H9 (cell line): ENCODE results near the gene PTPRN2. TPM values are rescaled to one million over a fixed set of nuclear protein-coding genes. Genes with fewer than 3 reads are reported as not detected.

Experiments
- DNase-seq: peaks from one replicate; pipeline ENCODE4 v3.0.0-alpha.2; 2017
- H2AFZ ChIP-seq: one replicate; pipeline ENCODE4 v1.6.1; 2013; ENCODE audit warnings: mild to moderate bottlenecking, low read length, control low read depth, moderate library complexity
- H2AK5ac ChIP-seq: 2 replicates; pipeline ENCODE4 v1.6.1; 2013; ENCODE audit warnings: low read length, control low read depth, mixed read lengths; ENCODE audit not compliant: insufficient read length
- H2BK120ac ChIP-seq: one replicate; pipeline ENCODE4 v1.6.1; 2013; ENCODE audit warnings: low read depth, mild to moderate bottlenecking, low read length, control low read depth, inconsistent platforms; ENCODE audit not compliant: poor library complexity, severe bottlenecking
- H2BK12ac ChIP-seq: 2 replicates; pipeline ENCODE4 v1.6.1; 2013; ENCODE audit warnings: low read length, control low read depth, mixed read lengths, low read depth; ENCODE audit not compliant: insufficient read length
- H2BK15ac ChIP-seq: 2 replicates; pipeline ENCODE4 v1.6.1; 2013; ENCODE audit warnings: low read depth, low read length, control low read depth
- H2BK20ac ChIP-seq: one replicate; pipeline ENCODE4 v1.6.1; 2013; ENCODE audit warnings: low read depth, mild to moderate bottlenecking, low read length, control low read depth, inconsistent platforms; ENCODE audit not compliant: poor library complexity, severe bottlenecking
- H2BK5ac ChIP-seq: 2 replicates; pipeline ENCODE4 v1.6.1; 2013; ENCODE audit warnings: low read length, control low read depth, mixed read lengths; ENCODE audit not compliant: insufficient read length
- H3K14ac ChIP-seq: 2 replicates; pipeline ENCODE4 v1.6.1; 2013; ENCODE audit warnings: low read length, control low read depth; ENCODE audit not compliant: insufficient read depth
- H3K18ac ChIP-seq: 2 replicates; pipeline ENCODE4 v1.6.1; 2013; ENCODE audit warnings: low read depth, mild to moderate bottlenecking, mixed read lengths, low read length, control low read depth; ENCODE audit not compliant: insufficient read length
- H3K23ac ChIP-seq: 2 replicates; pipeline ENCODE4 v1.6.1; 2013; ENCODE audit warnings: low read length, control low read depth, mixed read lengths, low read depth; ENCODE audit not compliant: insufficient read length
- H3K23me2 ChIP-seq: 2 replicates; pipeline ENCODE4 v1.6.1; 2013; ENCODE audit warnings: low read depth, mild to moderate bottlenecking, mixed read lengths, low read length, control low read depth; ENCODE audit not compliant: insufficient read length, poor library complexity, severe bottlenecking
- H3K27ac ChIP-seq: 2 replicates; pipeline ENCODE4 v1.5.1; 2013; ENCODE audit warnings: low read length, control low read depth, mixed read lengths, low read depth; ENCODE audit not compliant: insufficient read length
- H3K27me3 ChIP-seq: 2 replicates; pipeline ENCODE4 v1.6.1; 2013; ENCODE audit warnings: low read length, control low read depth, inconsistent platforms; ENCODE audit not compliant: insufficient read depth
- H3K4ac ChIP-seq: 2 replicates; pipeline ENCODE4 v1.6.1; 2013; ENCODE audit warnings: low read depth, mild to moderate bottlenecking, control low read depth, inconsistent platforms, low read length, moderate library complexity
- H3K4me1 ChIP-seq: 2 replicates; pipeline ENCODE4 v1.6.1; 2013; ENCODE audit warnings: low read length, control low read depth, inconsistent platforms; ENCODE audit not compliant: insufficient read depth
- H3K4me2 ChIP-seq: 2 replicates; pipeline ENCODE4 v1.6.1; 2013; ENCODE audit warnings: low read length, control low read depth, mixed read lengths; ENCODE audit not compliant: insufficient read length, insufficient read depth
- H3K56ac ChIP-seq: 2 replicates; pipeline ENCODE4 v1.6.1; 2013; ENCODE audit warnings: low read depth, mild to moderate bottlenecking, mixed read lengths, low read length, control low read depth; ENCODE audit not compliant: insufficient read length
- H3K79me1 ChIP-seq: 2 replicates; pipeline ENCODE4 v1.6.1; 2013; ENCODE audit warnings: low read depth, mild to moderate bottlenecking, moderate library complexity, low read length, control low read depth, inconsistent platforms; ENCODE audit not compliant: insufficient read depth, poor library complexity, severe bottlenecking
- H3K79me2 ChIP-seq: 2 replicates; pipeline ENCODE4 v1.6.1; 2013; ENCODE audit warnings: low read length, control low read depth, inconsistent platforms; ENCODE audit not compliant: insufficient read depth
- H3K9ac ChIP-seq: 2 replicates; pipeline ENCODE4 v1.6.1; 2013; ENCODE audit warnings: low read length, control low read depth, mixed read lengths; ENCODE audit not compliant: insufficient read length; ENCODE audit errors: extremely low read depth
- H3K9me3 ChIP-seq: one replicate; pipeline ENCODE4 v1.6.1; 2013; ENCODE audit warnings: low read depth, low read length, inconsistent platforms; ENCODE audit not compliant: control insufficient read depth
- H3T11ph ChIP-seq: one replicate; pipeline ENCODE4 v1.6.1; 2013; ENCODE audit warnings: mild to moderate bottlenecking, low read length, control low read depth, inconsistent platforms
- H4K20me1 ChIP-seq: one replicate; pipeline ENCODE4 v1.6.1; 2013; ENCODE audit not compliant: control insufficient read depth, insufficient read length, insufficient read depth
- H4K5ac ChIP-seq: 2 replicates; pipeline ENCODE4 v1.6.1; 2013; ENCODE audit warnings: low read depth, mild to moderate bottlenecking, mixed read lengths, low read length, control low read depth; ENCODE audit not compliant: insufficient read length
- H4K8ac ChIP-seq: replicated peaks from 2 replicates; pipeline ENCODE4 v1.6.1; 2013; ENCODE audit warnings: low read length, control low read depth, mixed read lengths, low read depth; ENCODE audit not compliant: insufficient read length
- H4K91ac ChIP-seq: 2 replicates; pipeline ENCODE4 v1.6.1; 2013; ENCODE audit warnings: low read depth, mild to moderate bottlenecking, moderate library complexity, mixed read lengths, low read length, control low read depth; ENCODE audit not compliant: insufficient read length
- H3K27ac Mint-ChIP-seq, 3 experiments: 2 replicates in 2 of 3; 3 replicates in 1 of 3; pipeline ENCODE4 v1.8.0; 2020 to 2021; ENCODE audit warnings: mixed read lengths in 3 of 3, mild to moderate bottlenecking in 1 of 3, moderate library complexity in 1 of 3
- H3K27me3 Mint-ChIP-seq: 2 replicates; pipeline ENCODE4 v1.8.0; 2021; ENCODE audit warnings: low read depth, mild to moderate bottlenecking, moderate library complexity, mixed read lengths
- H3K36me3 Mint-ChIP-seq, 3 experiments: 2 replicates in 2 of 3; 3 replicates in 1 of 3; pipeline ENCODE4 v1.8.0; 2020 to 2021; ENCODE audit warnings: low read depth in 3 of 3, mixed read lengths in 3 of 3; ENCODE audit not compliant: insufficient read depth in 1 of 3
- H3K4me1 Mint-ChIP-seq, 2 experiments: 2 replicates each; pipeline ENCODE4 v1.8.0; 2020; ENCODE audit warnings: mixed read lengths in 2 of 2
- H3K4me3 Mint-ChIP-seq, 2 experiments: 2 replicates in 1 of 2; 3 replicates in 1 of 2; pipeline ENCODE4 v1.8.0; 2020 to 2021; ENCODE audit warnings: mild to moderate bottlenecking in 2 of 2, mixed read lengths in 2 of 2, moderate library complexity in 1 of 2
- H3K9me3 Mint-ChIP-seq, 2 experiments: 2 replicates in 1 of 2; 3 replicates in 1 of 2; pipeline ENCODE4 v1.8.0; 2020; ENCODE audit warnings: mild to moderate bottlenecking in 2 of 2, mixed read lengths in 2 of 2, moderate library complexity in 1 of 2
- CTCF ChIP-seq: fragments of 200-600 bp; sonication (generic); conservative IDR thresholded peaks from 3 replicates; pipeline ENCODE4 v1.8.0; 2021; ENCODE audit warnings: antibody characterized with exemption, mild to moderate bottlenecking
- WGBS: extraction: QIAGEN DNeasy Blood & Tissue Kit; methylation state at CpG from one replicate; pipeline ENCODE4 v1.1.7; 2013; ENCODE audit warnings: missing lambda C conversion rate, low lambda C conversion rate, mixed read lengths; ENCODE audit not compliant: insufficient read length; ENCODE audit errors: extremely low coverage; 5-methylcytosine and 5-hydroxymethylcytosine counted together
- total RNA-seq: library from RNA; stranded (reverse); gene quantifications from 2 replicates; pipeline ENCODE4 v1.2.1, GENCODE V29; 2021

The PTPRN2 gene
- total RNA-seq, 1 experiment from 2014 or later, result 5.2 TPM

- Mint-ChIP-seq H3K36me3 (peaks cover 0 to 1% (median 0%) of the 10 kb centered on the region in 3 experiments; a peak in 1 of 7 replicates), H3K27me3 (peaks cover 78% of the 10 kb centered on the region), H3K4me1 (peaks cover 5% of the 10 kb centered on the region in 2 experiments; a peak in 3 of 4 replicates), H3K9me3 (peaks cover 0 to 3% of the 10 kb centered on the region in 2 experiments; a peak in 2 of 5 replicates), H3K4me3 (no peak overlapping the region), H3K27ac (no peak overlapping the region; a peak in 1 of 7 replicates)
- H2BK12ac ChIP-seq, result no peak overlapping the region
- no peak overlapping the region for H2BK5ac ChIP-seq
- no peak overlapping the region for H3K56ac ChIP-seq
- no peak overlapping the region for H3K4me2 ChIP-seq
- H3K9ac ChIP-seq, result no peak overlapping the region
- no peak overlapping the region for H3K23ac ChIP-seq
- H3K18ac ChIP-seq, result no peak overlapping the region
- H2BK120ac ChIP-seq, result no peak overlapping the region
- no peak overlapping the region for H3T11ph ChIP-seq
- H3K27me3 ChIP-seq, result no peaks in the 10 kb centered on the region
- WGBS, result no CpG with 5 or more reads among the region's 11 CpGs
- H2AK5ac ChIP-seq, result no peak overlapping the region
- no peak overlapping the region for H3K4ac ChIP-seq
- no peak overlapping the region for H4K5ac ChIP-seq
- no peaks in the 10 kb centered on the region for H3K79me2 ChIP-seq
- H3K14ac ChIP-seq, result no peak overlapping the region; the same call in 1 of the 2 replicates
- no peaks in the 10 kb centered on the region for H3K4me1 ChIP-seq
- H4K20me1 ChIP-seq, result no peaks in the 10 kb centered on the region
- no peak overlapping the region for H2BK15ac ChIP-seq
- no peak overlapping the region for H2BK20ac ChIP-seq
- H4K91ac ChIP-seq, result no peak overlapping the region
- DNase-seq, result no peak
- no peaks in the 10 kb centered on the region for H3K9me3 ChIP-seq
- TF ChIP-seq CTCF, result no peak
- no peak overlapping the region for H2AFZ ChIP-seq
- no peak overlapping the region for H3K27ac ChIP-seq
- H3K79me1 ChIP-seq, result no peaks in the 10 kb centered on the region
- no peaks in the 10 kb centered on the region for H3K23me2 ChIP-seq
- no peak overlapping the region for H4K8ac ChIP-seq
Observed at GRCh38 chr7:157543276-157543675, 1044.3 kb downstream of the PTPRN2 start.
